Measurements from ENCODE around the gene OR2F1.
A peak's percentile ranks its signal among the peaks of the same experiment; 100 is the strongest.
"Not testable (repeated sequence)": the region's sequence is repeated elsewhere in the genome, so short reads cannot be mapped to it uniquely, and the experiment has no call there.

OR2F1 gene

GRCh38 chr7:143979359-143979758 is 24.7 kb downstream of the OR2F1 start:
- H3K4me1 Mint-ChIP-seq: no peaks in the 10 kb centered on the region
- no peak overlapping the region for H3K4me3 Mint-ChIP-seq
- no peaks in the 10 kb centered on the region for H3K27me3 Mint-ChIP-seq
- ATAC-seq (no peak), DNase-seq (no peak)
- no peaks in the 10 kb centered on the region for H3K9me3 Mint-ChIP-seq
- no peak overlapping the region for H3K27ac Mint-ChIP-seq

GRCh38 chr7:143979998-143980397 is 25.4 kb downstream of the OR2F1 start:
- Mint-ChIP-seq H3K27me3 (no peaks in the 10 kb centered on the region), H3K27ac (no peak overlapping the region), H3K4me3 (no peak overlapping the region), H3K4me1 (no peaks in the 10 kb centered on the region), H3K9me3 (no peaks in the 10 kb centered on the region)
- ATAC-seq (no peak), DNase-seq (no peak)

GRCh38 chr7:143980746-143981510 is 26.3 kb downstream of the OR2F1 start:
- Mint-ChIP-seq H3K27me3 (no peaks in the 10 kb centered on the region), H3K27ac (no peak overlapping the region), H3K4me1 (no peaks in the 10 kb centered on the region), H3K9me3 (no peaks in the 10 kb centered on the region), H3K4me3 (no peak overlapping the region)
- ATAC-seq (no peak), DNase-seq (no peak)

DNA sequence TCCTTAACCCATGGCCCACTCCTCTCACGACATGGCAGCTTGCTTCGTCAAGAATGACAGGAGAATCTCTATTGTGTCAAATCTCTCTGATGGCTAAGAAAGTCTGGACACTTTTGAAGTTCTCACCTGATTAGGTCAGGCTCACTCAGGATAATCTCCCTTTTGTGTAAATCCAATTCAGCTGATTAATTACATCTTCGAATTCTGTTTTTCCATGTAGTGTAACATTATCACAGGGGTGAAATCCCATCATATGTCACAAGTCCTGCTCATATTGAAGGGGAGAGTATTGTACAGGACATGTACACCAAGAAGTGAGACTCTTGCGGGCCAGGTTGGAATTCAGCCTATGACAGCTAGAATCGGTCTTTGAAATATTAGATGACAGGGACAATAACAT is 29.3 kb downstream of the OR2F1 start:
- no peak for ATAC-seq
- H3K4me1 Mint-ChIP-seq: peaks cover 19% of the 10 kb centered on the region
- no peaks in the 10 kb centered on the region for H3K9me3 Mint-ChIP-seq
- DNase-seq: no peak
- H3K27me3 Mint-ChIP-seq: no peaks in the 10 kb centered on the region
- H3K4me3 Mint-ChIP-seq: no peak overlapping the region
- H3K27ac Mint-ChIP-seq: no peak overlapping the region

DNA sequence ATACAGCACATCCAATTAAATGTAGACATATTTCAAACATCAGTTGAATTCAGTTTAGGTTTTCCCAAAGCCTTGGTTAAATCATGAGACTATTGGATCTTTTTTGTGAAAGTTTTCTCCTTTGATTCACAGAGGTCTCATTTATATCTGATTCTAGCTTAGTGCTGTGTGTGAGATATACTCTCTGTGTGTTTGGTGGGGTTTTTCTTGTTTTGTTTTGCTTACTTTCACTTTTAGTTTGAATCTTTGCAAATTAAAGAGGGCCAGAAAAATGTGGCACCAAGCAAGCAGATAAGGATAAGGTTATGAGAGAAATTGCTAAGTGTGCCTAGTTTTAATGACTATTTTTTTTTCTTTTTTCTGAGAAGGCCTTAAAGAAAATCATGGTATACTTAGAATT is 32.9 kb downstream of the OR2F1 start:
- H3K9me3 Mint-ChIP-seq: peaks cover 7 to 12% of the 10 kb centered on the region in 2 donors
- peaks cover 19% of the 10 kb centered on the region for H3K4me1 Mint-ChIP-seq
- peaks cover 6% of the 10 kb centered on the region for H3K27me3 Mint-ChIP-seq
- ATAC-seq: no peak
- H3K4me3 Mint-ChIP-seq: peak overlapping the region; percentile 27 to 54
- no peak for DNase-seq
- peak overlapping the region; percentile 4 to 89 for H3K27ac Mint-ChIP-seq

DNA sequence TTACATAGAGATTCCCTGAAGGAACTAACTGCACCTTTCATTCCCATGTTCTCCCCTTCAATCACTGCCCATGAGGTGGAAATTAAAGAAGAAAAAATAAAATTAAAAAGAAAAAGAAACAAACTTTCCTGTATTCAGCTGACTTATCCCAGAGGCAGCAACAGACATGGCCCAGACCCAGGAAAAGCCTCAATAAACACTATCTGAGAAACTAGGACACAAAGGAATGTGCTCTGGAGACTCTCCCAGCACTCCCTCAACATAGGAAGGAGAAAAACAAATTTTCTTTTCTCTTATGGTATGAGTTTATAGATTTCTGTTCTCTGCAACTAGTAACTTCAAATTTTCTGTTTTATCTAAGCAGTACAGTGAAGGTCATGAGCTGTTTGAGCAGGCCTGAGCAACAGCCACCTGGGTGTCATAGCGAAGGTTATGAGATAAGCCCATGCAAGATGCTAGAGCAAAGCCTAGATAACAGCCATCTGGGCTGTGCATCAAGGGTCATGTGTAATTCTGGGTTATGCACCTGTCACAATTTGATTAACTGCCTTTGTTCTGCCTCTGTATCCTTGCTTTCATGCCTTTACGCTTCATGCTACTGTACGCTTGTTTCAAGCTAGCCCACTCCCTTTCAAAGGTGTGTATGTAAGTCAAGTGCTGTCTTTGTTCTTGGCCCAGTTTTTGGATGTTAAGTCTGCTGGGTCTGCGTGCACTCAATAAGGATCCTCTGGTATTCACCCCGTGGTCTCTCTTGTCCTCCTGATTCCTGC is 34.5 kb downstream of the OR2F1 start:
- DNase-seq (no peak), ATAC-seq (no peak)
- Mint-ChIP-seq H3K4me1 (peaks cover 19% of the 10 kb centered on the region), H3K9me3 (peaks cover 7 to 12% of the 10 kb centered on the region in 2 donors), H3K4me3 (no peak overlapping the region), H3K27ac (no peak overlapping the region), H3K27me3 (peaks cover 16% of the 10 kb centered on the region)

DNA sequence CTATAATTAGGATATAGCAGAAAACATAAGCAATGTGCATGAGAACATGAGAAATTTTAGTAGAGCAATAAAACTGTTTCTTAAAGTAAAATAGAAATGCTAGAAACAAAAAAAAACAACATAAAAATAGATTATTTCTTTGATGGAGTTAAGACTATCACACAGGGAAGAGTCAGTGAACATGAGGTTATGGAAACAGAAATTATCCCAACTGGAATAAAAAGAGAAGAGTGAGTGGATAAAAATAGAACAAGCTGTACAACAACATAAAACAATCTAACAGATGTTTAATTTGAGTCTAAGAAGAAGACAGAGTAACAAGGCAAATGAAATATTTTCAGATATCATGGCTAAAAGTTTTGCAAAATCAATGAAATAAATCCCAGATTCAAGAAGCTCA is 38.0 kb downstream of the OR2F1 start:
- Mint-ChIP-seq H3K9me3 (peaks cover 7 to 12% of the 10 kb centered on the region in 2 donors), H3K27me3 (peaks cover 16% of the 10 kb centered on the region), H3K4me3 (no peak overlapping the region), H3K4me1 (peaks cover 2% of the 10 kb centered on the region), H3K27ac (no peak overlapping the region)
- DNase-seq (no peak), ATAC-seq (no peak)

- ATAC-seq: no peak
- no peak for DNase-seq
- H3K4me3 Mint-ChIP-seq: no peak overlapping the region
- H3K27me3 Mint-ChIP-seq: peaks cover 16% of the 10 kb centered on the region
- H3K4me1 Mint-ChIP-seq: no peaks in the 10 kb centered on the region
- H3K27ac Mint-ChIP-seq: no peak overlapping the region
- H3K9me3 Mint-ChIP-seq: peaks cover 7 to 12% of the 10 kb centered on the region in 2 donors
Observed at GRCh38 chr7:143993924-143994323, 39.3 kb downstream of the OR2F1 start.

DNA sequence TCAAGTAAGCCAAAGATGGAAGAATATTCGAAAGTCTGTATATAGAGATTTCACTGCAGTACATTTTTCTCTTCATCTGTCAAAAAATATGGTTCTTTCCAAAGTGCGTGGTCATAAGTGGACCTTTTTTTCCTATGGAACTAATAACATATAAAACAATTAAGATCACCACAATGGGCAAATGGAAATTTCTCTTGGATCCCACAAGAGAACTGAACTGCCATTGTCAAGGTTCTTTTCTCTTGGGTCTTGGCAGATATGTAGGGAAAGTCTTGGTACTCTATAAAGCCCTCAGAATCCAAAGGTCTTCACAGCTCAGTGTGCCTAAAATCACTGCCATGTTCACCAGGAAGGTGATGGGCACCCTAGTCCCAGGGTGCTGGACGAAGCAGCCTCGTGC is 45.4 kb downstream of the OR2F1 start, which contains the start of gene OR6B1:
OR6B1 (plus strand) TSS at position 301 of the 400 bp plus-strand sequence. CDS start 3,677 bp downstream, outside the sequence.
- H3K4me3 Mint-ChIP-seq: no peak within 1 kb of the TSS
- no peak within 1 kb of the TSS for H3K27ac Mint-ChIP-seq
- H3K27me3 Mint-ChIP-seq: peaks cover 21% of the 10 kb centered on the region
- peaks cover 0 to 7% of the 10 kb centered on the region in 2 donors for H3K9me3 Mint-ChIP-seq
- ATAC-seq (no peak), DNase-seq (no peak)
- H3K4me1 Mint-ChIP-seq: no peaks in the 10 kb centered on the region

- no peaks in the 10 kb centered on the region for H3K4me1 Mint-ChIP-seq
- H3K27ac Mint-ChIP-seq: no peak overlapping the region
- H3K27me3 Mint-ChIP-seq: peaks cover 21% of the 10 kb centered on the region
- H3K9me3 Mint-ChIP-seq: peaks cover 0 to 7% of the 10 kb centered on the region in 2 donors
- ATAC-seq (no peak), DNase-seq (no peak)
- H3K4me3 Mint-ChIP-seq: no peak overlapping the region
Observed at GRCh38 chr7:144001543-144001942, 46.9 kb downstream of the OR2F1 start.

- Mint-ChIP-seq H3K9me3 (peaks cover 14 to 22% of the 10 kb centered on the region in 2 donors), H3K4me1 (no peaks in the 10 kb centered on the region), H3K27me3 (peaks cover 21% of the 10 kb centered on the region), H3K4me3 (no peak overlapping the region), H3K27ac (no peak overlapping the region)
- DNase-seq: no peak
- ATAC-seq: no peak
Observed at GRCh38 chr7:144004703-144005102, 50.1 kb downstream of the OR2F1 start.

GRCh38 chr7:144006029-144006691 is 51.5 kb downstream of the OR2F1 start:
- H3K27me3 Mint-ChIP-seq: peaks cover 21% of the 10 kb centered on the region
- no peaks in the 10 kb centered on the region for H3K4me1 Mint-ChIP-seq
- ATAC-seq (no peak), DNase-seq (no peak)
- H3K27ac Mint-ChIP-seq: no peak overlapping the region
- no peak overlapping the region for H3K4me3 Mint-ChIP-seq
- H3K9me3 Mint-ChIP-seq: peaks cover 14 to 29% of the 10 kb centered on the region in 2 donors

GRCh38 chr7:144006692-144007042 is 52.0 kb downstream of the OR2F1 start:
- H3K27ac Mint-ChIP-seq: no peak overlapping the region
- ATAC-seq (no peak), DNase-seq (no peak)
- peaks cover 14 to 34% of the 10 kb centered on the region in 2 donors for H3K9me3 Mint-ChIP-seq
- H3K4me3 Mint-ChIP-seq: no peak overlapping the region
- no peaks in the 10 kb centered on the region for H3K4me1 Mint-ChIP-seq
- H3K27me3 Mint-ChIP-seq: peaks cover 21% of the 10 kb centered on the region

DNA sequence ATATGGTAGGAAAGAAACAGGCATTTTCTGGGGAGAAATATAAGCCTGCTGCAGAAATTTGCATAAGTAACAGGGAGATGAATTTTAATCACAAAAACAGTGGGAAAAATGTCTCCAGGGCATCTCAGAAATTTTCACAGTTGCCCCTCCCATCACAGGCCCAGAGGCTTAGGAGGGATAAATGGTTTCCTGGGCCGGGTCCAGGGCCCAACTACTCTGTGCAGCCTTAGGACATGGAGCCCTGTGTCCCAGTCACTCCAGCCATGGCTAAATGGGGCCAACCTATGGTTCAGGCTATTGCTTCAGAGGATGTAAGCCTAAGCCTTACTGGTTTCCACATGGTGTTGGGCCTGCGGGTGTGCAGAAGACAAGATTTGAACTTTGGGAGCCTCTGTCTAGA is 54.7 kb downstream of the OR2F1 start:
- Mint-ChIP-seq H3K4me3 (no peak overlapping the region), H3K4me1 (no peaks in the 10 kb centered on the region), H3K9me3 (peaks cover 14 to 34% of the 10 kb centered on the region in 2 donors), H3K27me3 (peaks cover 5% of the 10 kb centered on the region), H3K27ac (no peak overlapping the region)
- no peak for ATAC-seq
- DNase-seq: no peak

DNA sequence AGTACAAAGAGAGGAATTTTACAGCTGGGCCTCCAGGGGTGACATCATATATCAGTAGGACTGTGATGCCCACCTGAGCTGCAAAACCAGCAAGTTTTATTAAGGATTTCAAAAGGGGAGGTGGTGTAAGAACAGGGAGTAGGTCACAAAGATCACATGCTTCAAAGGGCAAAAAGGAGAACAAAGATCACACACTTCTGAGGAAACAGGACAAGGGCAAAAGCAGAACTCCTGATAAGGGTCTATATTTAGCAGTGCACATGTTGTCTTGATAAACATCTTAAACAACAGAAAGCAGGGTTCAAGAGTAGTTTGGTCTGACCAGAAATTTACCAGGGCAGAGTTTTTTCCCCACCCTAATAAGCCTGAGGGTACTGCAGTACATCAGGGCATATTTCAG is 55.4 kb downstream of the OR2F1 start:
- H3K4me3 Mint-ChIP-seq, H3K4me1 Mint-ChIP-seq, H3K27ac Mint-ChIP-seq, DNase-seq, ATAC-seq, H3K27me3 Mint-ChIP-seq: not testable (repeated sequence)
- peaks cover 14 to 29% of the 10 kb centered on the region in 2 donors for H3K9me3 Mint-ChIP-seq

DNA sequence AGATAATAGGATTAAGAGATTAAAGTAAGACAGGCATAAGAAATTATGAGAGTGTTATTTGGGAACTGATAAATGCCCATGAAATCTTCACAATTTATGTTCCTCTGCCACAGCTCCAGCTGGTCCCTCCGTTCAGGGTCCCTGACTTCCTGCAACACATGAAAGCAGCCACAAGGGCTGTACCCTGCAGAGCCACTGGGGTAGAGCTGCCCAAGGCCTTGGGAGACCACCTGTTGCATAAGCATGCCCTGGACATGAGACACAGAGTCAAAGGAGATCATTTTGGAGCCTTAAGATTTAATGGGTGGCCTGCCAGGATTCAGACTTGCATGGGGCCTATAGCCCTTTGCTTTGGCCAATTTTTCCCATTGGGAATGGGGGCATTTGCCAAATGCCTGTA is 56.2 kb downstream of the OR2F1 start:
- H3K27ac Mint-ChIP-seq, DNase-seq, H3K4me1 Mint-ChIP-seq, H3K27me3 Mint-ChIP-seq, ATAC-seq, H3K4me3 Mint-ChIP-seq: not testable (repeated sequence)
- peaks cover 14 to 29% of the 10 kb centered on the region in 2 donors for H3K9me3 Mint-ChIP-seq

Measured in stimulated activated naive CD8-positive, alpha-beta T cell treated with anti-CD3 and anti-CD28 coated beads, Interleukin-15, amount 100 ng/mL, for 72 hours (primary cell).